GM21360 (cell line): ENCODE measurements around the gene DVL2.

ENCODE experiments used
- ATAC-seq: cut with Tn5 transposase; IDR thresholded peaks from one replicate; pipeline ENCODE4 v1.9.1; 2021; ENCODE audit warnings: mild to moderate bottlenecking, moderate library complexity; ENCODE audit not compliant: unreplicated experiment

DVL2 gene

DNA sequence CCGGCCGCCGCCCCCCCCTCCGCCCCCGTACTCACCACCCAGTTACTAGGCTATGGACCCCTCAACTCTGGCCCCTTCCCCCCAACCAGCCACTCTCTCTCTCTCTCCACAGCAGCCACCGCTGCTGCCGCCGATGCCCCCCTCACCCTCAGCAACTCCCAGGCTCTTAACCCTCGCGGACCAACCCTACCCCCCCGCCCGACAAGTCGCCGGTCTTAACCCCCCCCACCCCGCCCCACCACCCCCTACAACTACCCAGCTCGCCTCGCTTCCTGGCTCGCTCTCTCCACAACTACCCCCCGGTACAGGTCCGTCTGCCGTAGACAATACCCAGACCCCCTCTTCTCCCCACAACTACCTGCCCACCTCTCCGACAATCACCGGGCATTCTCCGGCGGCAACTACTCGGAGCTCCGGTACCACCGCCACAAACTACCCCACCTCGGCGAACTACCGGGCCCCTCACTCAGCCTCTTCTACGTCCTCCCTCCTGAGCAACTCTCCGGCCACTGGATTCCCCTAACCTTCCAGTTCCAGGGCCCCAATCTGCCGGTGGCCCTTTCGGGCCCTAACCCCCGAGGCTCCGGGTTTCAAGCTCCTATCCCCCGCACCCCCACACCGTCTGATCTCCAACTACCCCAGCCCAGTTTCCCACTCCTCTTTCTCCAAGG is 4.2 kb upstream of the DVL2 start:
- ATAC-seq, result no peak

DNA sequence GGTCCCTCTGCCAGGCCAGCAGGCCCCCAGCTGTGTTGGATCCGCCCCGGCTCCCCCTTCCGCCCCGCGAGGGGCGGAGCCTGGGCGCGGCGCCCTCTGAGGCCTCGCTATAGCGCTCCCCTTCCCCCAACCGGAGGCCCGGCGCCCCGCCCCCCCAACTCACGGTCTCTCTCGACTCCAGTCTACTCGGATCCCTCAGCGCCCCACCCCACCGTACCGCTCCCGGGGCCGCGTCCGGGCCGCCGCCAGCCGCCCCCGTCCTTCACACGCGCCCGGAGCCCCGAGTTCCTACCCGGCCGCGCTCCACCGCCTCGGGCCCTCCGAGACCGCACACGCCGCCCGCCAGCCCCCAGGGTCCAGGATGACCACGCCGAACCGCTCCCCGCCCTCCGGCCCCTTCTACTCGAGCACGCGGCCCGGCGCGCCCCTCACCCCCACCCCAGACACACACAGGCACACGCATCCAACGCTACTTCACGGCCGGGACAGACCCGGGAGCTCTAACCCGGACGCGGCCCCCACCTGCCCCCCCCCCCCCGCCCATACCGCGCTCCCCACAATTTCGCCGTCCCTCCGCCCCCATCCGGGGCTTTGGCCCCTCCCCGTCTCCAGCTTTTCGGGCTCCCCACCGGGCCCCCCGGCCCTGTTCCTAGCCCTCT is 3.6 kb upstream of the DVL2 start:
- no peak for ATAC-seq

DNA sequence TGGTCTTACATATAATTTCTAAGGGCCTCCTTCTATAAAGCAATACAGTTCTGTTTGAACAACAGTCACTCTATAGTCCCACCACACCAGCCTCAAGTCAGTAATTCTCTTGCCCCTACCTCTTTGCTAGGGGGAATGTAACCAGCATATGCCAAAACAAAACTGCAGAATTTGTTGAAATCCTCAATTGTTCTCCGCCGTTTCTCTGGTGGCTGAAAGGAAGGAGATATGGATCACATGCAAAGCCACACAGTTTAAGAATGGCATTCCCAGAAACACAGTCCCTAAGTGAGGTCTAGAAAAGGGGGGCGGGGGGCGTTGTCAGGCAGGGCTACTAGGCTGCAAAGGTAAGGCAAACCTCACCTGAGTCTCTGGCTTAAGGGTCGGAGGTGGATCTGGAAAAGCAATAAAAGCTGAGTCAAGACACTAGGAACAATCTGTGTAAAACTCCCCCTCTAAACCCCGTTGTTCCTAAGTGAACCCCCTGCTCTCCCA is 3.0 kb upstream of the DVL2 start:
- ATAC-seq, result no peak

DNA sequence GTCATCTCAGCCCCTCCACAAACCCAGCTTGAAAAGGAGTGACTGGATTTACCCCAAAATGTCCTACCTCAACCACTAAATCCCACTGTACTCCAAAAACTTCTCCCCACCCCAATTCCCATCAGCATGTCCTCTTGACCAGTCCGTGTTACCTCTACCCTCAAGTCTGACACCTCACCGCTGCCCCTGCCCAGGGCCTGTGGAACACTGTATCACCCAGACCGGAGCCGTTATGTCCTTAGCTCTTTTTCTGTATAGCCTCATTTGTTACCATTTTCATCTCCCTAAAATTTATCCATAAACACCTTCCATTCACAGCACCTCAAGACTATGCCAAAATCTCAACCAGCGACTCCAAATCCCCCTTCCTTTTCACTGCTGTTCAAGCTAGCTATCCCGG is 2.5 kb upstream of the DVL2 start:
- ATAC-seq, result no peak

DNA sequence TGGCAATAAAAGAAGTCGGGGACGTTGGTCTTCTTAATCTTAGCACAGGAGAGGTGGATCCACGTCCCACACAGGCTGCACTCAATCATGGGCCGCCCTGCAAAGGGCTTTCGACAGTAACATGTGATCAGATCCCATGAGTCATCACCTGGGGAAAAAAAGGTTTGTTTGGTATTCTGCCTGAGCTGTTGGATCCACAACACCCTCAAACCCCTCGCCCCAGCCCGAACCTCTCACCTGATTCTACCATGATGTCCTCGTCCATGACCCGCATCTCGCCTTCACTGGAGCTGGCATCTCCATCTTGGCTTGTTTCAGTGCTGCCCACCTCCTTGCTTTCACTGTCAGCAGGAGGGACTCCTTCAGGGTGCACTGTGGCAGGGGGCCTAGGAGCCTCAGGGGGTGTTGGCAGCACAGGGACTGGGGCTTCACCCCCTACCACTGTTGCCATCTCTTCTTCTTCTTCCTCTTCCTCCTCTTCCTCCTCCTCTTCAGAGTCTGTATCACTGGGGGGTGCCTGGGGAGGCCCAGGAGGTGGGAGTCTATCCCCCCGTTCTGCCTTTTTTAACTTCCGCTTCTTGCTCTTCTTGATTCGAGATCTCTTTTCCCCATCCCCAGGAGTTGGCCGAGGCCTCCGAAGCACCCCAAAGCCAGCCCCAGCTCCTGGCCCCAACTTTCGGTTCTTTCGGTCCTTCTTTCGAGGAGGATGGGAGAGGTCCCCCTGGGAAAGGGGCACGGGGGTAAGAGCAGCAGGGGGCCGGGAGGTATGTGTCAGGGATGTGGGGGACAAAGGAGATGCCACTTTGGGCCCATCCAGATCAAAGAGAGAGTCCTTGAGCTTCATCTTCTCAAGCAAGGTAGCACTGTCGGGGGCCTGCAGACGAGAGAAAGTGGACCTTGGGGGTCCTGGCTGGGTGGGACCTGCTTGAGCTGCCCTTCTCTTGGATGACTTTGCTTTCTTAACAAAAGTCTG is 1.7 kb upstream of the DVL2 start:
- ATAC-seq, result no peak

DNA sequence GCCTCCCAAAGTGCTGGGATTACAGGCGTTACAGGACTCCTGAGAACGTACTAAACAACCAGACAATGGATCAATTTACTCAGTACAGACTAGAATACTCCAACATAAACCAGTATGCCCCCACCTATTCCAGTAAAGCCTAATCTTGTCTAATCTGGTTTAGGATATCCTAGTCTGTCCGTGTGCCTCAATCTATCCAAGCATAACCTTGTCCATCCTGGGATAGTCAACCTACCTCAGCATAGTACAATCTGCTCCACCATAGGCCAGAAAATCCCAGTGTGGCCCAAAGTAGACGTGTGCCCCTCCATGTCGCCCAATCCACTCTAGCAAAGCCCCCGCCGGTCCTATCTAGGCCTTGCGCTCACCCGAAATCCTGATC is 625 bp downstream of the DVL2 start:
- peak; percentile 1 for ATAC-seq

DNA sequence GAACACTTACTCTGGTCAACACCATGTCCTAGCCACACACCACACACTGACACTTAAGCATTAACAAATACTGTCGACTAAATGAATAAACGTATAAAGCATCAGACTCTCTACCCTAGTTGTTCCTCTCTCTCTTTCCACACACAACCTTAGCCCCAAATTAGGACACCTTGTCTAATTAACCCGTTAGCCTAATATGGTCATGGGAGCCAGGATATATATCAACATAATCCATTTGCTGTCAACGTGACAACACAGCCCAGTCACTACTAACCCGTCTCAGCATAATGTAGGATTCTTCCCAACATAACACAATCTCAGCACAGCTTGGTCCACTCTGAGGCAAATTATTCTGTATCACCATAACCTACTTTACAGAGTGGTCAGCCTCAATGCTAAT is 2.2 kb downstream of the DVL2 start:
- ATAC-seq, result no peak

DNA sequence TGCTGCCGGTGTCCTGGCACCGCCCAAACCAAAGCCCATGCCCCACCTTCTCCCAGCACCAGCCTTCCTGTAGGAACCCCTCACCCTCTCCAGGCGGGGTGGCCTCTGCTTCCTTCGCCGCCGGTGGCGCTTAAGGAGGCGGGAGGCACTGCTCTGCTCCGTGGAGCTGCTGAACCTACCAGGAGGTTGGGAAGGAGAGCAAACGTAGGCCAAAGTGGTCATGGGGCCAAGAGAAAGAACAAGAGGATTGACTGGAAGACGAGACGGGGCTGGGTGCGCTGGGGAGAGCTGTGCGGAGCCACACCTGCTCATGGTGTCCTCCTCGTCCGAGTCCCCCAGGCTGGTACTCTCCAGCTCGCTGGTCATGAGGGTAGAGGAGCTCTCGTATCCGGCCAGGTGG is 4.8 kb downstream of the DVL2 start:
- no peak for ATAC-seq

DNA sequence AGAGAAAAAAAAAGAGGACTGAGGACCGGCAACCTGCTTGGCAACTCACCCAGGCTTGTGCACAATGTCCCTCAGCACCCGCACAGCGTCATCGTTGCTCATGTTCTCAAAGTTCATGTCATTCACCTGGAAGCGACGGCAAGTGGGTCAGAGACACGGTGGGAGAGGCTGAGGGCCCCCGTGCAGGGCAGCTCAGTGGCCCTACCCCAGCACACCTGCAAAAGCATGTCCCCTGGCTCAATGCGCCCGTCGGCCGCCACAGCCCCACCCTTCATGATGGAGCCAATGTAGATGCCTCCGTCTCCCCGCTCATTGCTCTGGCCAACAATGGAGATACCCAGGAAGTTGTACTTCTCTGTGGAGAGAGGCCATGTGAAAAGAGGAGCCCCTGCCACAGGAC is 5.4 kb downstream of the DVL2 start:
- no peak for ATAC-seq

DNA sequence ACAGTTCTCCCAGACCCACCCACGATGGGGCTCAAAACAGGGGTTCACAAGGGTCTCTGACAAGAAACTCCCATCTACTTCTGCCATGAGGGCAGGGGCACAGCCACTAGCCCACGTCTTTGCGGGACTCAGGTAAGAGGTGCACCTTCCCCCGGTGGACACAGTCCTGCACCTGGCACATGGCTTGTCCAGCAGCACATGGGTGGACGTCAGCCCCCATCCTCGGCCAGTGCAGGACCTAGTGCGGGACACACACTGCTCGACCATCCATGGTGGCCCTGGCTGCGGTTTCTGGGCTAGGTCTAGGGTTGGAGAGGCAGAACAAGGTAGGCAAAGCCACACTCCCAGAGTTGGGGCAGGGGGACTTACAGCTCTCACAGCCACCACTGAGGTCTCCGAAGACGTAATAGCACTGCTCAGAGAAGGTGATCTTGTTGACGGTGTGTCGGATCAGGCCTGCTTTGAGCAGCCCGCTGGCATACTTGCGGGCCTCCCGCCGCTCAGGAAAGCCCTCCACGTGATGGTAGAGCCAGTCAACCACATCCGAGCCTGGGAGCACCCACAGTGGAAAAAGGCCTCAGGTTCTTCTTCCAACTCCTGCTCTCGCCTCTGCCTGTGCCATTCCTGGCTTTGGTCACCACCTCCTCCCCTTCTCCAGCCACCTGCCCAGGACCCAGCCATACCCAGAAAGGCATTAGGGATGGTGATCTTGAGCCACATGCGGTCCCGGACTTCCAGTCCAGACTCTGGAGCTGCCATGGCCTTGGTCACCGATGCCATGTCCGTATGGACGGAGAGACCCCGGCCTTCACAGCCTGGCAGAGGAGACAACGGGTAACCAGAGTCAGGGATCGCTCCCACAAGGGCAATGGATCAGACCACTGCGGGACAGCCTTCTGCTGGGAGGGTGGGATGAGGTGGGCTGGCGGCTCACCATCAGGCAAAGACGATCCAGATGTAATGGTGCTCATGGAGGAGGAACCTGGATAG is 7.3 kb downstream of the DVL2 start:
- no peak for ATAC-seq

DNA sequence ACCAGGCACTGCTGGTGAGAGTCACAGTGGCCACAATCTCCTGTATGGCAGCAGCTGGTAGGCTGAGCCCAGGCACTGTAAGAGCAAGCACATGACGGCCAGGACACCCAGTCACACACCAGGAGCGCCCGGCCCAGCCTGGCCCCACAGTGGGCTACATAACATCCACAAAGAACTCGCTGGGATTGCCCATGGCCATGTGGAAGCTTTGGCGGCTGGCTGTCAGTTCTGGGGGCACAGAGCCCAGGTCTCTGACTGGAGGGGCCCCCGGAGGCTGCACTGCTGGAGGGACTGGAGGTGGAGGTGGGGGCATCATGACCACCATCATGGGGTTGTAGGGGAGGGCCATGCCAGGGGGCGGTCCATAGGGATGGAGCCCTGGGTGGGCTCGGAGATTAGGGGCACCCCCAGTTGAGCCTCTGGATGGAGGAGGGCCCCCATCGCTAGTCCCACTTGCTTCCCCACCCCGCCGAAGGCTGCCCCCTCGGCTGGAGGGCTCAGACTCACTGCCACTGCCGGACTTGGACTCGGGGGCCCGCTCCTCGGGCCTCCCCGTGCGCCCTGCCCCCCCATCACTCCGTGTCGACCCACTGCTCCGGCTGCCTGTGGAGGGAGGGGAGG is 8.5 kb downstream of the DVL2 start:
- no peak for ATAC-seq

DNA sequence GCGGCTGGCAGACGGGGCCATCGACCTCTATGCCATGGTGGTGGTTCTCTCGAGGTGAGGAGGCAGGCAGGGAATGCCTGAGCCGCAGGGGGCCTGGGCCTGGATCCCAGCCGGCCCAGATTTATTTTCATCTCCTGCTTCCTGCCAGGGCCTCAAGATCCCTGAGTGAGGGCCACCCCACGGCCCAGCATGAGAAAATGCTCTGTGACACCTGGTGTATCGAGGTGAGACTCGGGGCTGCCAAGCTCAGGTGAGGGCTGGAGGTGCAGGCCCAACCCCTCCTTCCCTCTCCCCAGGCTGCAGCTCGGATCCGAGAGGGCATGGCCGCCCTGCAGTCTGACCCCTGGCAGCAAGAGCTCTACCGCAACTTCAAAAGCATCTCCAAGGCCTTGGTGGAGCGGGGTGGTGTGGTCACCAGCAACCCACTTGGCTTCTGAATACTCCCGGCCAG is 9.6 kb downstream of the DVL2 start:
- ATAC-seq, result no peak

DNA sequence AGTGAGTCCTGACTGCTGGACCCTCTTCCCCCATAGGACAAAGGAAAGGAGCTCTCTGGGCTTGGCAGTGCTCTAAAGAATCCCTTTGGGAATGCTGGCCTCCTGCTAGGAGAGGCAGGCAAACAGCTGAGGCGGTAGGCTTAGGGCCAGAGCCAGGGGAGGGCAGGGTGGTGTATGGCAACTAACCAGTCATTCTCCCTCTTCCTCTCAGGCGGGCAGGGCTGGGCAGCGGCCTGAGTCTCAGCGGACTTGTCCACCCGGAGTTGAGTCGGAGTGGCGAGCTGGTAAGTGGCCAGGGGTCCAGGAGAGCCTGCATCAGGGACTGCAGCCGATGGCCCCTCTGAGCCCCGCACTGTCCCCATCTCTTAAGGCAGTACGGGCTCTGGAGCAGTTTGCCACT is 10.2 kb downstream of the DVL2 start:
- ATAC-seq, result no peak

DNA sequence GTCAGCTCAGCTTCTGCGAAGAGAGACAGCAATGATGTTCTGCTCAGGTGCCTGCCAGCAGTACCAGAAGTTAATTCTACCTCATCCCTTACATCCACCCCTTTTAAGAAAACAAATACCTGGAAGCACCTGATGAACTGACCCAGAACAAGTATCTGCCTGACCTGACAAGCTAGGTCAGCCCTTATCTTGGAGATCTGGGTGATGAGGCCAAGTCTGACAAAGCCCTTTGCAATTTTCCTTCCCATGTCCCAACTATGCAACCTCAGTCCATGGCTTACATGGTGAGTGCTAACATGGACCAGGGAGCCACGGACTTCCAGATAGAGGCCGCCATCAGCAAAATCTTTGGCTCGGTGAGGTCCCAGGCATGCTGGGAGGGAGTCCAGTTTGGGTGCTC is 10.9 kb downstream of the DVL2 start:
- no peak for ATAC-seq

DNA sequence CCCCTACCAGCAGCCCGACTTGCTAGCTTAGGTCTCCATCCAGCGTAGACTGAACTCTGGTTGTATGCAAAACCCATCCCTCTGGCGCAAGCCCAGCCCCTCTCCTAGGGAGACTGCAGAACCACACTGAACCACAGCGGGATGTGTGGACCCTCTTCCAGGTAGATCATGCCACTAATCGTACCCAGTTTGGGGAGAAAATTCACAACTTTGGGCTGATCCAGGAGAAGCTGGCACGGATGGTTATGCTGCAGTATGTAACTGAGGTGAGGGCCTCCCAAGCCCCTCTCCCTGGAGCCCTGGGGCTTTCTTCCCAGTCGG is 11.4 kb downstream of the DVL2 start:
- ATAC-seq, result no peak

DNA sequence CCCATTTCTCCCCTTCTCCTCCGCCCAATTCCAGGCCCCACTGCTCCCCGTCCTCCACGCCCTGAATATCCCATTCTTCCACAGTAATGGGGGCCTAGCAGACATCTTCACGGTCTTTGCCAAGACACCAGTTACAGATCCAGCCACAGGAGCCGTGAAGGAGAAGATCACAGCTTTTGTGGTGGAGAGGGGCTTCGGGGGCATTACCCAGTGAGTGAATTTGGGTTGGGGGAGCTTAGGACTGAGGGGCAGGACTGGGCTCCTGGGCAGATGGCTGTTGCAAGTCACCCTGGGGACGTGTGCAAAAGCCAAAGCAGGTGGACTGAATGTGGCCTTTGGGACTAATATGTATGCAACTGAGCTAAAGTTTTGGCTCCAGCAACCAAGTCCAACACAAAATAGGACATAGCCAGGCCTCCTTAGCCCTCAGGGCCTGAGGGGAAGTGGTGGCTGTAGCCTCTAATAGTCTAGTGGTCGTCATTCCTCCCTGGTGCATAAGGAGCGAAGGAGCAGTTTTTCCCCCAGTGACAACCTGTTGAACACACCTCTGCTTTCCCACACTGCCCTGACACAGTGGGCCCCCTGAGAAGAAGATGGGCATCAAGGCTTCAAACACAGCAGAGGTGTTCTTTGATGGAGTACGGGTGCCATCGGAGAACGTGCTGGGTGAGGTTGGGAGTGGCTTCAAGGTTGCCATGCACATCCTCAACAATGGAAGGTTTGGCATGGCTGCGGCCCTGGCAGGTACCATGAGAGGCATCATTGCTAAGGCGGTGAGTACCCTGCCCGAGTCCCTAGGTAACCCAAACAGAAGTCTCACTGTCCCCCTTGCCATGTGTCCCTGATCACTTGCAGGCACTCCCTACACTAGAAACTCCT is 12.0 kb downstream of the DVL2 start:
- no peak for ATAC-seq

DNA sequence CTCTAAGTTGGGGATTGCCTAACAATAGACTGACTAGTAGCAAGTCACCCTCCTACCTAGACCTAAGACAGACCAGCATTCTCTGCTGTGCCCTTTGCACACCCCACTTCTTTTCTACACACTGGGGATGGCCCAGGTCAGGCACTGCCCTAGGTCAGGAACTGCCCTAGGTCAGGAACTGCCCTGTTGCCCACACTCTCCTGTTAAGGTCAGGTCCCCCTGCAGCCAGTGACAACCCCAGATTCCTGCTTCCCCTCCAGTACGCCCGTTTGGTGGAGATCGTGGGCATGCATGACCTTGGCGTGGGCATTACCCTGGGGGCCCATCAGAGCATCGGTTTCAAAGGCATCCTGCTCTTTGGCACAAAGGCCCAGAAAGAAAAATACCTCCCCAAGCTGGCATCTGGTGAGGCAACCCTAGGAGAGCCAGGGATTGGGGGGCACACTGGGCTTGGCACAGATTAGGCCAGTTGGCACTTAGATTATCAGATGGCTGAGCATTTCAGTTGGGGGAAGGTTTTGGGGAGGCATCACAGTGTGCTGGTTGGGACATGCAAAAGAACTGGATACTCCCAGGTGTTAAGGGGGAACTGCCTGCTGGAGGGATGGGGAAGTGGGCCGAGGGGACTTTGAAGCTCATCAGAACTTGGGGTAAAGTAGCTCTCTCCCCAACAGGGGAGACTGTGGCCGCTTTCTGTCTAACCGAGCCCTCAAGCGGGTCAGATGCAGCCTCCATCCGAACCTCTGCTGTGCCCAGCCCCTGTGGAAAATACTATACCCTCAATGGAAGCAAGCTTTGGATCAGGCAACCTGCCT is 12.8 kb downstream of the DVL2 start:
- ATAC-seq, result no peak

DNA sequence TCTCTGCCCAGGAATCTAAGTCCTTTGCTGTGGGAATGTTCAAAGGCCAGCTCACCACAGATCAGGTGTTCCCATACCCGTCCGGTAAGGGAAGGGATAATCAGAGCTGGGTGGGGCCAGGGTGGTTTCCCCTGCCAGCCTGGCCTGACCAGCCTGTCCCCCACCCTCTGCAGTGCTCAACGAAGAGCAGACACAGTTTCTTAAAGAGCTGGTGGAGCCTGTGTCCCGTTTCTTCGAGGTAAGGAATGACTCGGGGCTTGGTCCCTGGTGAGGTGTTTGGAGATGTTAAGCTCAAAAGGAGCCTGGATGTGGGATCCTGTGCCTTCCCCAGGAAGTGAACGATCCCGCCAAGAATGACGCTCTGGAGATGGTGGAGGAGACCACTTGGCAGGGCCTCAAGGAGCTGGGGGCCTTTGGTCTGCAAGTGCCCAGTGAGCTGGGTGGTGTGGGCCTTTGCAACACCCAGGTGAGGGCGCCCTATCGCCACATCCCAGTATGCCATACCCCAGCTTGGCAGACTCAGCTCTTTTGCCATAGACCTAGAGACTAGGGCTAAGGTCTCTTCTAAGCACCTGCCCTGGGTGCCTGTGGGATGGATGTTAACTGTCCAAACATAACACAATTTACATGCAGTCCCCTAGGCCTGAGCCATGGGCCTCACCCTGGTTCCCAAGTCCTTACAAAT is 13.6 kb downstream of the DVL2 start:
- no peak for ATAC-seq
